ENCODE data around the gene NME7. TPM values are rescaled to one million over a fixed set of nuclear protein-coding genes. Genes with fewer than 3 reads are reported as not detected.

Gene NME7
- total RNA-seq, 4 donors from 2014 or later, result 3.7 to 8.4 (median 5.5) TPM

DNA sequence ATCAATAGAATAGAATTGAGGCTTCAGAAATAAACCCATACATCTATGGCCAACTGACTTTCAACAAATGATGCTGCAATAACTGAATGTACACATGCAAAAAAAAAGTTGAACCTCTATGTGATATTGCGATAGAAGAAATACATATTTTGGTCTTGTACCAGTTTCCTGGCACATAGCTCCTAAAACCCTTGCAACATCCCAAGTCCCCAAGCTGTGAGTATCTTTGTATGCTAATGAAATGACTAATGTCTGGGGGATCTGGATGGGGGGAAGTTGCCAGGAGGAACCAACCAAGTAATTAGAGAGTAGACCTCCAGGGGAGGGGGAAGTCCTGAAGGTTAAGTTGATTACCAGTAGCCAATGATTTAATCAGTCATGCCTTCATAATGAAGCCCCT lies 24.8 kb upstream of the NME7 start:
- no peak for DNase-seq
- Histone ChIP-seq H3K27ac (no peak overlapping the region), H3K27me3 (no peaks in the 10 kb centered on the region), H3K36me3 (peaks cover 0 to 56% of the 10 kb centered on the region in 2 donors), H3K4me3 (no peak overlapping the region), H3K9me3 (no peaks in the 10 kb centered on the region), H3K4me1 (no peaks in the 10 kb centered on the region)
- in situ Hi-C loops (cut with MboI; ENCODE audit: low sequenced_read_pairs in 4 of 4), result loop anchor here in 1 of 4 donors (25.0 kb wide), 1 partner anchor 145 kb away; no protein-coding TSS in a partner anchor
- no peak for TF ChIP-seq POLR2A (IDR thresholded peaks at IDR 0.05)
- TF ChIP-seq, protein P1, sequence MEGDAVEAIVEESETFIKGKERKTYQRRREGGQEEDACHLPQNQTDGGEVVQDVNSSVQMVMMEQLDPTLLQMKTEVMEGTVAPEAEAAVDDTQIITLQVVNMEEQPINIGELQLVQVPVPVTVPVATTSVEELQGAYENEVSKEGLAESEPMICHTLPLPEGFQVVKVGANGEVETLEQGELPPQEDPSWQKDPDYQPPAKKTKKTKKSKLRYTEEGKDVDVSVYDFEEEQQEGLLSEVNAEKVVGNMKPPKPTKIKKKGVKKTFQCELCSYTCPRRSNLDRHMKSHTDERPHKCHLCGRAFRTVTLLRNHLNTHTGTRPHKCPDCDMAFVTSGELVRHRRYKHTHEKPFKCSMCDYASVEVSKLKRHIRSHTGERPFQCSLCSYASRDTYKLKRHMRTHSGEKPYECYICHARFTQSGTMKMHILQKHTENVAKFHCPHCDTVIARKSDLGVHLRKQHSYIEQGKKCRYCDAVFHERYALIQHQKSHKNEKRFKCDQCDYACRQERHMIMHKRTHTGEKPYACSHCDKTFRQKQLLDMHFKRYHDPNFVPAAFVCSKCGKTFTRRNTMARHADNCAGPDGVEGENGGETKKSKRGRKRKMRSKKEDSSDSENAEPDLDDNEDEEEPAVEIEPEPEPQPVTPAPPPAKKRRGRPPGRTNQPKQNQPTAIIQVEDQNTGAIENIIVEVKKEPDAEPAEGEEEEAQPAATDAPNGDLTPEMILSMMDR (IDR thresholded peaks at IDR 0.05 in 4 of 5, conservative IDR thresholded peaks at IDR 0.05 in 1 of 5), result no peak
- no peak for ATAC-seq
- intact Hi-C loops (cut with DNase I; ENCODE audit: low total_unique reads), result no loop called here

DNA sequence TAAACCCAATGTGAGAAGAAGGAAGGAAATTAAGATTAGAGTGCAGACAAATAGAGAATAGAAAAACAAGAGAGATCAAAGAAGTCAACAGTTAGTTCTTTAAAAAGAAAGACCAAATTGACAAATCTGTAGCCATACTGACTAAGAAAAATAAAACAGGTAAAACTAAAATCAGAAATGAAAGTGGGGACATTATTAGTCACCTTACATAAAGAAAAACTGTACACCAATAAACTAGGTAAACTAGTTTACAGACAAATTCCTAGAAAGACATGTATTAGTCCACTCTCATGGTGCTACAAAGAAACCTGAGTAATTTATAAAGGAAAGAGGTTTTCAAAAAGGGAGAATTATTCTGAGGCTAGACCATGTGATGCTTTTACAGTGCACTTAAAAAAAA lies 22.7 kb upstream of the NME7 start:
- in situ Hi-C loops (cut with MboI; ENCODE audit: low sequenced_read_pairs in 4 of 4), result loop anchor here in 1 of 4 donors (25.0 kb wide), 1 partner anchor 147 kb away; no protein-coding TSS in a partner anchor
- H3K9me3 ChIP-seq, result no peaks in the 10 kb centered on the region
- H3K36me3 ChIP-seq, result peaks cover 0 to 65% of the 10 kb centered on the region in 2 donors
- intact Hi-C loops (cut with DNase I; ENCODE audit: low total_unique reads), result no loop called here
- ATAC-seq (no peak), DNase-seq (no peak)
- H3K4me3 ChIP-seq, result no peak overlapping the region
- no peaks in the 10 kb centered on the region for H3K4me1 ChIP-seq
- no peaks in the 10 kb centered on the region for H3K27me3 ChIP-seq
- no peak overlapping the region for H3K27ac ChIP-seq
- no peak for TF ChIP-seq POLR2A (IDR thresholded peaks at IDR 0.05)
- TF ChIP-seq, protein P1 (IDR thresholded peaks at IDR 0.05 in 4 of 5, conservative IDR thresholded peaks at IDR 0.05 in 1 of 5), result no peak

DNA sequence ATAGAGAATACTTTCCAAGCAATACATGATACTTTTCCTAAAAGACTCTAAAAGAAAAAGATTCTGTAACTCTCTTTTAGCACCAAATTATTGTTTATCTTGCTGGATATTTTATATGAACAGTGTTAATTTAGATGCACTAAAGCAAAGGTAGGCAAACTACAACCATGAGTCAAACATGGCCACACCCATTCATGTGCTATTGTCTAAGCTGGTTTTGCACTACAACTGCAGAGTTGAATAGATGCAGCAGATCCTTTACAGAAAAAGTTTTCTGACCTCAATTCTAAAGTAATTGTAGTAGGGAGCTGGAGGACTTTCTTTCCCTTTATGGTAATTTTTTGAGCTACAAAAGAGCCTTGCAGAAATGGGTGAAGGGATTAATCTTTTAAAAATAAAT lies 19.8 kb upstream of the NME7 start:
- no peaks in the 10 kb centered on the region for H3K27me3 ChIP-seq
- H3K4me1 ChIP-seq, result no peaks in the 10 kb centered on the region
- in situ Hi-C loops (cut with MboI; ENCODE audit: low sequenced_read_pairs in 4 of 4), result loop anchor here in 1 of 4 donors (25.0 kb wide), 1 partner anchor 150 kb away; no protein-coding TSS in a partner anchor
- peaks cover 0 to 71% of the 10 kb centered on the region in 2 donors for H3K36me3 ChIP-seq
- TF ChIP-seq POLR2A (IDR thresholded peaks at IDR 0.05), result no peak
- TF ChIP-seq, protein P1 (IDR thresholded peaks at IDR 0.05 in 4 of 5, conservative IDR thresholded peaks at IDR 0.05 in 1 of 5), result no peak
- H3K27ac ChIP-seq, result no peak overlapping the region
- H3K4me3 ChIP-seq, result no peak overlapping the region
- no peak for ATAC-seq
- intact Hi-C loops (cut with DNase I; ENCODE audit: low total_unique reads), result no loop called here
- DNase-seq, result no peak
- no peaks in the 10 kb centered on the region for H3K9me3 ChIP-seq

DNA sequence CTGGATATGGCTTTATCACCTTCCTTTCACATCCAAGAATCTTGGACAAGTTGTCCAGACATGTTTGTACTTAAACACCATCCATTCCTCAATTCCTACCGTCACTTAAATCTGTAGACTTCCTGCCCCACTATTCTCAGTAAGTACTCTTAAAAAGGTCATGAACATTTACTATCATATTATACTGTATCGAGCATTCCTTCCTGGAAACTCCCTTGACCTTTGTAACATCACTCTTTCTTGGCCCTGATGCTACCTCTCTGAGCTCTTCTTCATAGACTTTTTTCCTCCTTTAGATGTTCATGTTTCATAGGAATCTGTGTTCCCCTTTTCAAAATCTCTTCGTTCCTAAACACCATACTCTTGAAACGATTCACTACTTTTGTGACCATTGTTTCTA lies 15.9 kb upstream of the NME7 start:
- ATAC-seq (no peak), DNase-seq (no peak)
- intact Hi-C loops (cut with DNase I; ENCODE audit: low total_unique reads) (no loop called here), in situ Hi-C loops (cut with MboI; ENCODE audit: low sequenced_read_pairs in 4 of 4) (loop anchor here in 1 of 4 donors (25.0 kb wide), 1 partner anchor 154 kb away; no protein-coding TSS in a partner anchor)
- Histone ChIP-seq H3K27me3 (no peaks in the 10 kb centered on the region), H3K4me1 (no peaks in the 10 kb centered on the region), H3K9me3 (no peaks in the 10 kb centered on the region), H3K4me3 (no peak overlapping the region), H3K27ac (no peak overlapping the region), H3K36me3 (peaks cover 0 to 55% of the 10 kb centered on the region in 2 donors)
- TF ChIP-seq, protein P1 (IDR thresholded peaks at IDR 0.05 in 4 of 5, conservative IDR thresholded peaks at IDR 0.05 in 1 of 5), result no peak
- TF ChIP-seq POLR2A (IDR thresholded peaks at IDR 0.05), result no peak

DNA sequence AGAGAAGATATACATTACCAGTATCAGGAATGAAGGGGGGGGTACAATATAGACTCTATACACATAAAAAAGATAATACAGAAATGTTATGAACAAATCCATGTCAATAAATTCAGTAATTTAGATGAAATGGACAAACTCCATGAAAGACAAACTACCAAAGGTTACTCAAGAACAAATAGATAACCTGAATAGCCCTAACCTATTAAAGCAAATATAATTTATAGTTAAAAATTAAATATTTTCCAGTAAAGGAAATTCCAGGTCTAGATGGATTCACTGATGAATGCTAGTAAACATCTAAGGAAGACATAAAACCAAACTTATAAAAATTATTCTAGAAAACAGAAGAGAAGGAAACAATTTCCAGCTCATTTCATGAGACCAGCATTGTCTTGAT lies 13.6 kb upstream of the NME7 start:
- Histone ChIP-seq H3K27ac (no peak overlapping the region), H3K4me3 (no peak overlapping the region), H3K27me3 (no peaks in the 10 kb centered on the region), H3K4me1 (no peaks in the 10 kb centered on the region), H3K36me3 (peaks cover 0 to 54% of the 10 kb centered on the region in 2 donors), H3K9me3 (no peaks in the 10 kb centered on the region)
- no peak for ATAC-seq
- in situ Hi-C loops (cut with MboI; ENCODE audit: low sequenced_read_pairs in 4 of 4), result loop anchor here in 1 of 4 donors (25.0 kb wide), 1 partner anchor 156 kb away; no protein-coding TSS in a partner anchor
- intact Hi-C loops (cut with DNase I; ENCODE audit: low total_unique reads), result no loop called here
- no peak for DNase-seq
- TF ChIP-seq POLR2A (IDR thresholded peaks at IDR 0.05), result no peak
- TF ChIP-seq, protein P1 (IDR thresholded peaks at IDR 0.05 in 4 of 5, conservative IDR thresholded peaks at IDR 0.05 in 1 of 5), result no peak

Data from gastrocnemius medialis (tissue), 4 donors.